ENCODE measurements around the gene RECQL.

DNA sequence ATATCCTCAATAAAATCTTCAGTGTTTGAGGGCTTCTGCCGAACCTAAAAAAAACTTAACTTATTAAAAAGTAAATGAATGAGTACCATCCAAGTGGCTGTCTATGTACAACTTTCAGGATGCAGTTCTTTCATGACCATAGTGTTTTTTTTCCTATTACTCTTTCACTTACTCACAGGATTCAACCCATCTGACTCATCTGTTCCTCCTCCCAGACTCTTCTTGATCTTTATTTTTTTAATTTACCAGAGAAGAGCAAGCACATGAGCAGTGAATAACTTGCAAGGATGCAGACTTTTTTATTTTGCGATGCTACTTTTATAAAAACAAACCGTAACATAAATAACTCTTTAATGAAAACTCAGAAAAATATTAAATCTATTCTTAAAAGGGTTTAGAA, 24.5 kb downstream of the RECQL start:
- TF ChIP-seq CTCF (IDR thresholded peaks at IDR 0.05) (no peak), POLR2A (IDR thresholded peaks at IDR 0.05) (no peak), EP300 (IDR thresholded peaks at IDR 0.05) (no peak), POLR2AphosphoS5 (IDR thresholded peaks at IDR 0.05) (no peak)

Measured in suprapubic skin (tissue), 4 donors.